NCI-H748 (cell line): ENCODE measurements around the gene CILP2.

ENCODE experiments used
- DNase-seq: peaks from one replicate; lab custom pipeline; 2025; ENCODE audit not compliant: unreplicated experiment; lab: John Stamatoyannopoulos, UW

Gene CILP2

DNA sequence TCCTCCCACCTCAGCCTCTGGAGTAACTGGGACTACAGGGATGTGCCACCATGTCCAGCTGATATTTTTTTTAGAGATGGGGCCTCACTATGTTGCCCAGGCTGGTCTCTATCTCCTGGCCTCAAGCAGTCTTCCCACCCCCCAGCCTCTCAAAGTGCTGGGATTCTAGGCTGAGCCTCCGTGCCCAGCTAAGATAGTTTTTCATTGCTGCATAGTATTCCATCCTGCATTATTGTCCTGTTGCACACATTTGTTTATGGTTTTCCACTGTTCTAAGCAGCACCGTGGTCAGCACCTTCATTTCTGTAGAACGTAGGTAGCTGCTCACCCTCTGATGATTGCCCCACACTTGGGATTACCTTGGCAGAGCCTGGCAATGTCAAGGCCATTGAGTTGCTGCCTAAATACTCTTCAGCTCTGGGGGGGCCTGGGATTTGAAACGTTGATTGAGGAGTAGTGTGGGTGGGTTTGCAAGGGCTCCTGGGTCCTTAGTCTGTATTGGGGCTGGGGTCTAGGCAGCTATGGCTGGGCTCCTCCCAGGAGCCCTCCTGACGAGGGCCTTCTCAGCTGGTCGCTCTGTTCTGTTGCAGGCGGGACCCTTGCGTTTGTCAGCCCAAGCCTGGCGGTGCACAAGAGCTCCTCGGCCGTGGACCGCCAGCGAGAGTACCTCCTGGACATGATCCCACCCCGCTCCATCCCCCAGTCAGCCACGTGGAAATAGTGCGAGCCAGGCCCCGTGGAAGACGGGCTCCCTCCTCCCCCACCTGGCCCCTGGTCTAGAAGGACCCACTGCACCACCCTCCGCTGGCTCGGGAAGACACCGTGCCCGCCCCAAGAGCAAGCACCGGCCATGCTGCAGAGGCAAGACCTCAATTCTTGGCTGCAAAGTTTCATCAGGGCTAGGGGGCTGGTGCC is 33.1 kb upstream of the CILP2 start:
- DNase-seq: no peak

DNA sequence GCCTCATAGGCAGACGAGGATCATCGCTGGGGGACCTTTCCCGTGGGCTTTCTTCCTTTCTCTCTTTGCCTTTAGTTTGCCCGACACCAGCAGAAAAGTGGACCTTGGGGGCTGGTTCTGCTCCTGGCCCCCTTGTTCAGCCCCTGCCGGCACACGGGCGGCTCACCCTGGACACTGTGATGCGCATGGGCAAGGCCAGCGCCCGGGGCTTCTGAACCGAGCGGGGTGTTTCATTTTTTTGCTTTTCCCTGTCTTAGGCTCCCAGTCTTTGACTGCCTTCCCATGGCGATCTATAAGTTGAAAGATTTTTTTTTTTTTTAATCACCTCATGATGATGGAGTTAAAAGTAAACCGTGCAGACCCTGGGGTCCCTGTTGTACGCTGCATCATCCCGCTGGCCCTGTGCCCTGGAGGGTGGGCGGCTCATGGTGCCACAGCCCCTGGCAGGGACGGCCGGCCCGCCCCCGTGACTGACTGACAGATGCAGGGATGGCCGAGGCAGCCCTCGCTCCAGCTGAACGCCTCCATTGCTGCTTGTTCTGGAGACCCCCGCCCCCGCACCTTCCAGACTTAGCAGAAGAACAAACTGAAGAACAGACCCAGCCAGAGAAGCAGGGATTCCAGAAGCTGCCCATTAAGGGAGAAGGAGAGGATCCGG is 32.3 kb upstream of the CILP2 start:
- no peak for DNase-seq

DNA sequence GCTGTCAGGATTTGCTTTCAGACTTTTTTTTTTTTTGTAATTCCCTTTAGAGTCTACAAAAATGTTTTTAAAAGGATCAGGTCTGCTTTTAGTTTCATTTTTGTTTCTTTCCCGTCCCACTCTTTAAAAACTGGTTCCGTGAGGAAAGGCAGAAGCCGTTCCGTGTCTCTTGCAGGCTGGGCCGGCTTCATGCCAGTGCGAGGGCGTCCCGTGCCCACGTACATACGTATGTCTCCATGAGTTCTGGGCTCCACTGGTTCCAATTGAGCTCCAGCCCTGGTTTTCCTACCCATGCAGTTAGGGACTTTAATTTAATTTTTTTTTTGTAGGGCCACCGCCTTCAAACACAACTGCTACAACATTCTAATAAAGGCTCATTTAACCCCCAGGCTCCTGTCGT is 31.5 kb upstream of the CILP2 start:
- DNase-seq: no peak

DNA sequence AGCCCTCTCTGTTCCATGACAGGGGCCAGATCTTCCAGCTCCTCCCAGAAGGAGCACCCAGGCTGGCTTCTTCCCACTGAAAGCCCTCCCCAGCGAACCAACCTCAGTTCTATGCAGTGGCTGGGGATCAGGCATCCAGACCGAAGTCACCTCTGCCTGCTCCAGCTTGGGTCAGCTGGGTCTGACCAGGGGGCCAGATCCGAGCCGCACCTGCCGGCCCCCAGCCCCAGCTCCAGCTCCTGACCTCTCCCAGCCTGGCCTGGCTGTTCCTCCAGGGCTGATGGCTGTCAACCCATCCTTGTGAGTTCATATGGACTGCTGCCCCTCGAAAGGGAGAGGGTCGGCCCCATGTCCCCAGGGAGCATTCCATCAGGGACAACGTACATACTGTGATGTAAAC is 30.7 kb upstream of the CILP2 start:
- no peak for DNase-seq

DNA sequence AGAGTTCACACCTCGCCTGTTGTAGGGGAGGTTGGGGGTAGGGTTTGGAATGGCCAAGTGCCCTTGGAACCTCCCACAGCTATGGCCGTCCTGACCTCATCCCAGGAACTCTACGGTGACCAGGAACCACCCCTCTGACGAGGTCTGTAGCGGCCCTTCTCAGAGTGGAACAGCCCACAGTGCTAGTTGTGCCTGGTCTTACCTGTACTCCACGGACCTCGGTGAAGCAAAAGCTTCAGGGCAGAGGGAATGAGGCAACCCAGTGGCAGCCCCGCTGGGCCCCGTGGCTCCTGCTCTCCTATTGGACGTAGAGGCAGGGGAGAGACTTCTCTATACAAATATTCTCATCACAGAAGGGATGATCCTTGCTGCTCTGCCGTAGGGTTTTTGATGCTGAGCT is 29.8 kb upstream of the CILP2 start:
- DNase-seq: no peak

DNA sequence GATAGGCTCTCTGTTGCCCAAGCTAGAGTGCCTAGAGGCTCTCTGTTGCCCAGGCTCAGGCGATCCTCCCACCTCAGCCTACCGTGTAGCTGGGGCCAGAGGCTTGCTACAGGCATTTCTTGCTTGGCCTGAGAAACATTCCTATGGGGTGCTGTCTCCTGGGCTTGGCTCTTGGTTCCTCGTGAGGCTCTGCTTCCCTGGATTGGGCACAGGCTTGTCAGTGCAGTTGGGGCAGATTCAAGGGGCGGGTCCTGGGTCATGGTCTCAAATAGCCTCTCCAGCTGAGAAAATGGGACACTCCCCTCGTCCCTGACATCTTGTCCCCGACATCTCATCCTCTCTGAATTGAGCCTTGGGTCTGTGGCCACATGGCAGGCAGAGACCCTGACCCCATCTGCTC is 27.6 kb upstream of the CILP2 start:
- DNase-seq: no peak

DNA sequence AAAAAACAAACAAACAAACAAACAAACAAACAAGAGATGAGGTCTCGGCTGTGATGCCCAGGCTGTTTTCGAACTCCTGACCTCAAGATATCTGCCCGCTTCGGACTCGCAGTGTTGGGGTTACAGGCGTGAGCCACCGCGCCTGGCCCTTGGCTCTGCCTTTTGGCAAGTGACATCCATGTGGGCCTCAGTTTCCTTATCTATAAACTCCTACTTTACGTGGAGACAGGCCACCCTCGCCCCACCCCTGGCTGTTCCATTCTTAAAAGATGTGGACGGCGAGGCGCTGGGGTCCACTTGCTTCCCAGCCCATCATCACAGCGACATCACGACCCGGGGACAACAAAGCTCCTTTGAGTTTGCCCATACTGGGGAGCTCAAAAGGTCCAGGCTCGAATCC is 24.4 kb upstream of the CILP2 start:
- DNase-seq: no peak

DNA sequence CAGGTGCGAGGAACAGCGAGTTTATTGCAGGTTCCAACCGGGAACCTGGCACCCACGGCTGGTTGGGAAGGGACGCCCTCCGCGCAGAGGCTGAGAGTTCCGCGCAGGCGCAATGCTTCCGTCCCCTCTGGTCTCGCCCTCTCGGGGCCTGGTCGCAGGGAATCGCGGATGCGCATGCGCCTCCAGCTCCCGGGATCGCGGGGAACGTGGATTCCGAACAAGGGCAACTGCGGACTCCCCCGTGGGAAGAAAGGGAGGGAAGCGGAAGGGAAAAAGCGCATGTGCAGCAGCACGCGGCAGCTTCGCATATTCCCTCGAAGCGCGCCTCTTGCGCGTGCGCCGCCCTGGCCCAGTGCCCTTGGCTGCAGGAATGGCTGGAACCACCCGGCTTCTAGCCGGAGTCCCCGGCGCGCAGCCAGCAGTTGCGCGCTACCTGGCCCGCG is 23.8 kb upstream of the CILP2 start:
- no peak for DNase-seq

DNA sequence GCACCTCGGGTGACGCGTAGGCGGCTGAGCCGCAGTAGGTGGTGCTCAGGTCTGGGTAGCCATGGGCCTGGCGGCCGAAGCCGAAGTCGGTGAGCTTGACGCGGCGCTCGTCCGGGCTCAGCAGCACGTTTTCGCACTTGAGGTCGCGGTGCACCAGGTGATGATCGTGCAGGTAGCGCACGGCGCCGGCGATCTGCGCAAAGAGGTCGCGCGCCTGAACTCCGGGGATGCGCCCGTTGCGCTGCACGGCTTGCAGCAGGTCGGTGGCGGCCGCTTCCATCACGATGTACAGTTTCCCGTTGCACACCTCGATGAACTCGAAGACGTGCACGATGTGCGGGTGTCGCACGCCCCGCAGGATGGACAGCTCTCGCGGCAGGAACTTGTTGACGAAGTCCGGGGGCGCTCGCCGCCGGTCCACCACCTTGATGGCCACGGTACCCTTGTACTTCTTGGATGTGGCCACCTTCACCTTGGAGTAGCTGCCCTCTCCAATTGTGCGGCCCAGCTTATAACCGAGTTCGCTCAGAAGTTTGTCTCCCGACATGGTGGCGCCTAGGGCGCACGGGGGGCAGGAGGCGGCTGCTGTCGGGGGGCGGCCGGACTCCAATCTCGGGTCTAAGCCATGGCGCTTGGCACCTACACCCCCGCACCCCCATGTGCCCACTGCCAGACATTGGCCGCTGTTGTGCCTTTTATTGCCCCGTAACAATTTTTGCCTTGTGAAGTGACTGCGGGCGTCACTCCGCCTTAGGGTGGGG is 23.0 kb upstream of the CILP2 start, which contains the start of gene TSSK6:
Gene TSSK6 (minus strand): TSS at position 668 of the 761 bp plus-strand sequence. CDS start 121 bp downstream, at position 547.
- no peak for DNase-seq

DNA sequence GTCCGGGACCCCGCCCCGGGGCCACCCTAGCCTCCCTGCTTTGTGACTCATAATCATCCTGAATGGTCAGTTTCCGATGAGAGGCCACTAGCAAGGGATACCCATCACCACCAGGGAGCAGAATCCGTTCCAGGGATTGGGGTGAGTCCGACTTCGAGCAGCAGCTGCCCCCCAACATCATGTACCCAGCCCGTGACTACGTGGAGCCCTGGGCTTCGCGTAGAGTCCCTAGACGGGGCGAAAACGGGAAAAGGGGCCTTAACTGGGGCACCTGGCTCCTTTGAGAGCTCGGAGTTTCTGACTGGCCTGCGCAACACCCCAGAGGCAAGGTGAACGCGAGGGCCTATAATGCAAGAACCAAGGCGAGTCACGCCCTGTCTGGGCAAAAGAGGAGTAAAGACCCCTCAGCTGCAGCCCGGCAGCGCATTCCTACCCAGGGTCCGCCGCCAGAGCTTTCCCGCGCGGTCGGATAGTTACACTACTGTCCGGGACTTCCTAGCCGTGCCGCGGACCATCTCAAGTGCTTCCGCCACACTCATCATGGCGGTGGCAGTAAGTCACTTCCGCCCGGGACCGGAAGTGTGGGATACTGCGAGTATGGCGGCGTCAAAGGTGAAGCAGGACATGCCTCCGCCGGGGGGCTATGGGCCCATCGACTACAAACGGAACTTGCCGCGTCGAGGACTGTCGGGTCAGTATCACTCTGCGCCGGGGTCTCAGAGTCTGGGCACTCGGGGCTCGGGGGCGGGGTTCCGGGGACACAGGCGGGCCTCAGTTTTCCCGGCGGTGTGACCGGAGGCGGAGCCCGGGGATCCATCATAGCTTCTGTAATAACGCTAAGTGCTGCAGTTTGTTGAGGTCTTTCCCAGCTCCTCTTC is 22.2 kb upstream of the CILP2 start, which contains the start of gene NDUFA13:
Gene NDUFA13 (plus strand): TSS at position 584 of the 878 bp plus-strand sequence. CDS start 14 bp downstream, at position 598.
- DNase-seq: peak; percentile 91

DNA sequence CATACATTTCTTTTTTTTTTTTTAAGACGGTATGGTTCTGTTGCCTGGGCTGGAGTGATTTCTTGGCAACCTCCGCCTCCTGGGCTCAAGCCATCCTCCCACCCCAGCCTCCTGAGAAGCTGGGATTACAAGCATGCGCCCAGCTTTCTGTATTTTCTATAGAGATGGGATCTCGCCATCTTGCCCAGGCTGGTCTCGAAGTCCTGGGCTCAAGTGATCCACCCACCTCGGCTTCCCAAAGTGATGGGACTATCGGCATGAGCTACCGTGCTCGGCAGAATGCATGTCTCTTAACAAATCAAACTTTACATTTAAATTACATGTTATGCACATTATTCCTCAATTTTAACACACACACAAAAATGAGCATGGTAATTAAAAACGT is 20.8 kb upstream of the CILP2 start:
- DNase-seq: no peak

DNA sequence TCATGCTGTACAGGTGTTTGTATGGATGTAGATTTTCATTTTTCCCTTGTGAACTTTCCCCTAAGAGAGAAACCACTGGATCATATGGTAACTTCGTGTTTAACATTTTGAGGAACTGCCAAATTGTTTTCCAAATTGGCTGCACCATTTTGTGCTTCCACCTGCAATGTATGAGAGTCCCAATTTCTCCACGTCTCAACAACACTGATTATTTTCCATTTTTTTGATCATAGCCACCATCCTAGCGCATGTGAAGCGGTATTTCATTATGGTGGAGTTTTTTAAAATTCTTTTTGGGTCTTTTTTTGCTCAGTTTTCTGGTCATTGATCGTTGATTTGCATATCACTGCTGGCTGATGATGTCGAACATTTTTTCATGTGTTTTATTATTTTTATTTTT is 17.1 kb upstream of the CILP2 start:
- no peak for DNase-seq

DNA sequence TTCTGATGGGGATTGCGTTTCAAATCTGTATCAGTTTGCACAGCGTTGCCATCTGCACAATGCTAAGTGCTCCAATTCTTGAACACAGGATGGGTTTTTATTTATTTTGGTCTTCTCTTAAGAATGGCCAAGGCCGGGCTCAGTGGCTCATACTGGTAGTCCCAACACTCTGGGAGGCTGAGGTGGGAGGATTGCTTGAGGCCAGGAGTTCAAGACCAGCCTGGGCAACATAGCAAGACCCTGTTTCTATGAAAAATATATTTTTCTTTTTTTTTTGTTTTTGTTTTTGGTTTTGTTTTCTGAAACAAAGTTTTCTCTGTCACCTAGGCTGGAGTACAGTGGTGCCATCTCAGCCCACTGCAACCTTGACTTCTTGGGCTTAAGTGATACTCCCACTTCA is 14.9 kb upstream of the CILP2 start:
- DNase-seq: no peak

DNA sequence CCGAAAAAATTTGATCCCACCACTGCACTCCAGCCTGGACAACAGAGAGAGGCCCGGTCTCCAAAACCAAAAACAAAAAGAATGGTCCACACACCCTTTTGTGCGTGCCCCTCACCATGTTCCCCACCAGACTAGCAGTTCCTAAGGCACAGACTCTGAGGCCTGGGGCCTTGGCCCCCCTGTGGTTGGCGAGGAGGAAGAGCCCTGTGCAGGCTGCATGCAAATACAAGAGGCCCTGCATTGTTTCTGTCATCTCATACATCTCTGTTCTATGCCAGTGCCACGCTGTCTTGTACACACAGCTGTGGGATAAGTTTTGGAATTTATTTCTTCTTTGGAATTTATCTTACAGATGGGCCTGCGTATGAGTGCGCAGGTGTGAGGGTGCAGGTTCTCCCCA is 14.0 kb upstream of the CILP2 start:
- DNase-seq: no peak

DNA sequence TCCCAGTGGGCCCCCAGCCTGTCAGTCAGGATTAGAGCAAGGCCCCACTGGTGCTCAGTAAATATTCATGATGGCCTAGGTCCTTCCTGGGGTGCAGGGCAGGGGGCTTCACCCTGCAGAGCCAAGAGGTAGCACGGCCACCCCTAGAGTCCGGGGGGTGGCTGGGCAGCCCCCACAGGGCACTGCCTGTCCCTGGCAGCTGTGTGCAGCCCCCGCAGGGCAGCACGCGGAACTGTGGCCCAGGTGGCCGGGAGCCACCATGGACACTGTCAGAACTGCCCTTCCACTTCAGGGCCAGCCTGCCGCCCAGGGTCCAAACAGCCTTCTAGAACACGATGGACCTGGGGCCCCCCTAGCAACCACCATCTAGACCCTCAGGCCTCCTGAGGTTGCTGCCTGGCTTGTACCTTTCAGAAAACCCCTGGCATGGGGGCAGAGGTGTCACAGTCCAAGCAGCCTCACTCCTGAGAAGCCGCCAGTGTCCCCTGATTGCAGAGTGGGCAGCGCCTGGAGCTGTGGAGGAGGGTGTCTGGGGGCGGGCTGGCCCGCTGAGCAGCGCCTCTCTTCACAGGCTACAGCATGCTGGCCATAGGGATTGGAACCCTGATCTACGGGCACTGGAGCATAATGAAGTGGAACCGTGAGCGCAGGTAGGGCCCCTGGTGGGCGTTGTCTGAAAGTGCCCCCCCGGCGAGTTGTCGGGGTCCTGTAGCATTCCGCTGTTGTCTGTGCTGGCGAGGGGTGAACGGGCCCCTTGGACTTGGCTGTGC is 12.3 kb upstream of the CILP2 start:
- no peak for DNase-seq

DNA sequence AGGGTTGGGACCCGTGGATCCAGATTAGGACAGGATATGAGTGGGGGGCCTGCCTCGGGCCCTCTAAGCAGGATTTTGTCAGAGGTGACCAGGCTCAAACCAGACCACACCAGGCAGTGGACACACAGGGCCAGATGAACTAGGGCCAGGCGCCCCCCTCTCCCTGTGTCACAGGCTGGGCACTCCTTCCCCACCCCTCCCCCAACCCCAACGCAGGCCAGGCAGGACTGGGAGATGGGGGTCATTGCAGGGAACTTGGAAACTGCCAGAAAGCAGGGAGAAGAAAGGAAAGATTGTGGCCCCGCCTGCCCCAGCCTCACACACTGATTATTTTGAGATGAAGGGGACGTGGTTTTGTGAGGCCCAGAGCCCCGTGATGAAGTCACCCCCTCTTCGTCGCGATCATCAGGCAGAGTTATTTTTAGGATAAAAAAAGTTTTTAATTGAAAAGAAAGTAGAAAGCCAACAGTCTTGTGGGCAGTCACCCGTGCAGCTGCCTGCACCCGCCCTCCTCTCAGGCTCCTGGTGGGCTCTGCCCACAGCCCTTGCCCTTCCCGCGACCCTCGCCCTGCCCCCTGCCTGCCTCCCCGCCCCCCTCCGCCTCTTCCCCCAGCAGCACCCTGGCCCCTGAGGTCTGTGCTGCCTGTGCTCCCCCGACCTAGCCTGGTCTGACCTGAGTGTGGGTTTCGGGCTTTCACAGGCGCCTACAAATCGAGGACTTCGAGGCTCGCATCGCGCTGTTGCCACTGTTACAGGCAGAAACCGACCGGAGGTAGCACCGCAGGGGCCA is 11.3 kb upstream of the CILP2 start:
- DNase-seq: no peak

DNA sequence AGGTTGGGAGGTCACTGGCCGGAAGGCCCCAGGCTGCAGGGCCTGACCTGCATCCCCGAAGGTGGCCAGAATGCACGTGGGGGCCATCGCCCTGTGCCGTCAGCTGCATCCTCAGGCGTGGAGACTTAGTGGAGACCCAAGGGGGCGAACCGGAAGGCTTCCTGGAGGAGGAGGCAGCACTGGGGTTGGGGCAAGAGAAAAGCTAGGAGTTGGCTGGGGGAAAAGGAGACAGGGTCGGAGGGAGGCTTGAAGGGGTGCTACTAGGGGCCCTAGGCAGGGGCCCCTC is 10.8 kb upstream of the CILP2 start:
- no peak for DNase-seq

DNA sequence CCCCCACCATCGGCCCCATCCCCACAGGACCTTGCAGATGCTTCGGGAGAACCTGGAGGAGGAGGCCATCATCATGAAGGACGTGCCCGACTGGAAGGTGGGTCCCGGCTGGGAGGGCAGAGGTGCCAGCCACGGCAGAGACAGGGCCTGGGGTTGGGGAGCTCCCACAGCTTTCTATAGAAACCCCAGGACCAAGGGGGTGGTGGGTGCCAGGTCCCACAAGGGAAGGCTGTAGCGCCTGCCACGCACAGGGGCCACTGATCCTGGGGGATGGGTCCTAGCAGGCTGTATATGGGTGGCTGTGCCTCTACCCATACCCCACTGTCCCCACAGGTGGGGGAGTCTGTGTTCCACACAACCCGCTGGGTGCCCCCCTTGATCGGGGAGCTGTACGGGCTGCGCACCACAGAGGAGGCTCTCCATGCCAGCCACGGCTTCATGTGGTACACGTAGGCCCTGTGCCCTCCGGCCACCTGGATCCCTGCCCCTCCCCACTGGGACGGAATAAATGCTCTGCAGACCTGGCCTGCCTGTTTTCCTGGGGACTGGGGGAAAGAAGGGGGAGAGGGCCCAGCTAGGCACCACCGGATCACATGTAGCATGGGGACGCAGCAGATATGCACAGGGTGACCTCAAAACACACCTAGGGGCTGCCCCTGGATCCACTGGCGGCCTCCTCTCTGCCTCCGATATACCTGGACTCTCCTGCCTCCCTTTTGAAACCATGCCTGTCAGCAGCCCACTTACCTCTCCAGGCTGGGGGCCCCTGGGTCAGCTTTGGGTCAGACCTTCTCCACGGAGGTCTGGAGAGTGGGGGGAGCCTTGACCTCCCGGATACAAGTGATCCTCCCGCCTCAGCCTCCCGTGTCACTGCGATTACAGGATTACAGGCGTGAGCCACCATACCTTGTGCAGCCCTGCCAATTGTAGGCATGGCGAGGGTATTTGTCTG is 10.1 kb upstream of the CILP2 start:
- no peak for DNase-seq
